HCT116 (cell line): Measurements from ENCODE around the gene STARD3. TPM values are rescaled to one million over a fixed set of nuclear protein-coding genes. Genes with fewer than 3 reads are reported as not detected.

Source experiments
- ATAC-seq: fragments of 200-7000 bp; cut with Tn5 transposase; 2 replicates; pipeline ENCODE4 v1.9.1; 2020; ENCODE audit warnings: mild to moderate bottlenecking, moderate library complexity
- BruUV-seq: library from RNA; stranded (reverse); fragments of 400-500 nt; replicated peaks from 2 replicates; lab custom pipeline; 2021; lab: Mats Ljungman, UMichigan
- CTCF ChIA-PET: fragments of 300-600 bp; sonication (Branson Sonifier 250); formaldehyde crosslinking; loops from one replicate; lab custom pipeline; 2021; ENCODE audit warnings: antibody characterized with exemption; lab: Charles Lee
- POLR2A ChIA-PET: fragments of 300-600, 350-600 bp; sonication (Branson Sonifier 250); formaldehyde crosslinking; loops from one replicate; lab custom pipeline; 2021; ENCODE audit warnings: antibody characterized with exemption; lab: Charles Lee
- RAD21 ChIA-PET, 2 experiments: fragments of 300-600 bp; sonication (Branson Sonifier 250); formaldehyde crosslinking; loops; one replicate each; lab custom pipeline; 2023; ENCODE audit warnings: low total read pairs in 2 of 2; ENCODE audit not compliant: uncharacterized antibody in 2 of 2, unreplicated experiment in 2 of 2, low non-redundant PET in 1 of 2; lab: Charles Lee
- DNase-seq: peaks from one replicate; pipeline ENCODE4 v3.0.0-alpha.2; 2010; ENCODE audit warnings: low read depth, low spot score
- H2AFZ ChIP-seq: fragments of 200-600 bp; shearing (Covaris generic), sonication (generic); 2 replicates; pipeline ENCODE4 v1.6.1; 2017; ENCODE audit warnings: low read depth, mixed run types, mixed read lengths, antibody characterized with exemption, low read length; ENCODE audit not compliant: poor library complexity, severe bottlenecking
- H3K27ac ChIP-seq: 2 replicates; pipeline ENCODE4 v1.5.1; 2012; ENCODE audit warnings: low read depth, low read length
- H3K27me3 ChIP-seq: fragments of 200-600 bp; sonication (generic); 2 replicates; pipeline ENCODE4 v1.6.1; 2016; ENCODE audit warnings: mixed run types, low read length, mixed read lengths; ENCODE audit not compliant: insufficient read depth
- H3K36me3 ChIP-seq, 2 experiments: fragments of 200-500 bp in 1 of 2; fragments of 200-600 bp in 1 of 2; sonication (Bioruptor generic) in 1 of 2; sonication (generic) in 1 of 2; 2 replicates each; pipeline versions ENCODE4 v1.5.1 to v1.6.1; 2014 to 2016; ENCODE audit warnings: low read length in 2 of 2, inconsistent platforms in 1 of 2, mixed read lengths in 1 of 2, mixed run types in 1 of 2; ENCODE audit not compliant: insufficient read depth in 2 of 2, control insufficient read depth in 1 of 2
- H3K4me1 ChIP-seq, 2 experiments: fragments of 200-600 bp in 1 of 2; sonication (generic) in 1 of 2; 2 replicates each; pipeline versions ENCODE4 v1.5.1 to v1.6.1; 2012 to 2017; ENCODE audit warnings: low read length in 2 of 2, inconsistent platforms in 1 of 2, mild to moderate bottlenecking in 1 of 2, mixed read lengths in 1 of 2, mixed run types in 1 of 2, moderate library complexity in 1 of 2; ENCODE audit not compliant: insufficient read depth in 2 of 2, control insufficient read depth in 1 of 2
- H3K4me2 ChIP-seq: fragments of 200-600 bp; sonication (generic); 2 replicates; pipeline ENCODE4 v1.6.1; 2017; ENCODE audit warnings: mixed run types, low read length, mixed read lengths
- H3K4me3 ChIP-seq, 2 experiments: fragments of 200-600 bp in 1 of 2; sonication (generic) in 1 of 2; replicated peaks in 1 of 2; 2 replicates each; pipeline ENCODE4 v1.5.1; 2011 to 2016; ENCODE audit warnings: low read length in 2 of 2, control low read depth in 1 of 2, low read depth in 1 of 2, mild to moderate bottlenecking in 1 of 2, mixed read lengths in 1 of 2, mixed run types in 1 of 2
- H3K79me2 ChIP-seq: fragments of 200-600 bp; sonication (generic); 2 replicates; pipeline ENCODE4 v1.6.1; 2017; ENCODE audit warnings: mild to moderate bottlenecking, mixed run types, low read length, moderate library complexity, mixed read lengths; ENCODE audit not compliant: insufficient read depth
- H3K9ac ChIP-seq: fragments of 200-600 bp; sonication (generic); 2 replicates; pipeline ENCODE4 v1.6.1; 2016; ENCODE audit warnings: low read length, mixed read lengths
- H3K9me2 ChIP-seq: fragments of 200-600 bp; sonication (generic), shearing (Covaris generic); 2 replicates; pipeline ENCODE4 v1.6.1; 2017; ENCODE audit warnings: mixed run types, mild to moderate bottlenecking, moderate library complexity; ENCODE audit not compliant: insufficient read depth
- H3K9me3 ChIP-seq, 2 experiments: fragments of 200-500 bp in 1 of 2; fragments of 200-600 bp in 1 of 2; sonication (Bioruptor generic) in 1 of 2; sonication (generic) in 1 of 2; 2 replicates each; pipeline ENCODE4 v1.6.1; 2014 to 2017; ENCODE audit warnings: low read length in 2 of 2, mixed read lengths in 2 of 2, inconsistent platforms in 1 of 2, low read depth in 1 of 2, mild to moderate bottlenecking in 1 of 2, mixed run types in 1 of 2, moderate library complexity in 1 of 2; ENCODE audit not compliant: control insufficient read depth in 1 of 2, insufficient read depth in 1 of 2
- H4K20me1 ChIP-seq: fragments of 200-600 bp; sonication (generic), shearing (Covaris generic); 2 replicates; pipeline ENCODE4 v1.6.1; 2017; ENCODE audit warnings: mixed run types, mild to moderate bottlenecking, moderate library complexity; ENCODE audit not compliant: insufficient read depth
- ATF3 ChIP-seq: IDR thresholded peaks from 2 replicates; pipeline ENCODE4 v1.6.1; 2012
- CBX3 ChIP-seq: IDR thresholded peaks from 2 replicates; pipeline ENCODE4 v1.6.1; 2012; ENCODE audit warnings: low read depth
- CEBPB ChIP-seq: IDR thresholded peaks from 2 replicates; pipeline ENCODE4 v1.6.1; 2012; ENCODE audit warnings: low read depth
- EGR1 ChIP-seq: IDR thresholded peaks from 2 replicates; pipeline ENCODE4 v1.6.1; 2012; ENCODE audit warnings: low read depth
- ELF1 ChIP-seq: IDR thresholded peaks from 2 replicates; pipeline ENCODE4 v1.6.1; 2012; ENCODE audit warnings: low read depth, borderline replicate concordance
- EZH2 ChIP-seq: fragments of 200-600 bp; sonication (generic); IDR thresholded peaks from 2 replicates; pipeline ENCODE4 v1.6.1; 2017; ENCODE audit warnings: antibody characterized with exemption, mixed run types
- EZH2phosphoT487 ChIP-seq: fragments of 200-600 bp; IDR thresholded peaks from 2 replicates; pipeline ENCODE4 v1.6.1; 2018; ENCODE audit warnings: antibody characterized with exemption, borderline replicate concordance
- FOSL1 ChIP-seq: IDR thresholded peaks from 2 replicates; pipeline ENCODE4 v1.6.1; 2012; ENCODE audit warnings: low read depth
- JUND ChIP-seq: IDR thresholded peaks from 2 replicates; pipeline ENCODE4 v1.6.1; 2012
- MAX ChIP-seq: IDR thresholded peaks from 2 replicates; pipeline ENCODE4 v1.6.1; 2012
- POLR2A ChIP-seq: IDR thresholded peaks from 2 replicates; pipeline ENCODE4 v1.7.0; 2011; ENCODE audit warnings: borderline replicate concordance; ENCODE audit not compliant: insufficient read depth, insufficient read length; ENCODE audit errors: extremely low read depth
- RAD21 ChIP-seq: IDR thresholded peaks from 2 replicates; pipeline ENCODE4 v1.6.1; 2012; ENCODE audit warnings: low read depth, mild to moderate bottlenecking
- SRF ChIP-seq: IDR thresholded peaks from 2 replicates; pipeline ENCODE4 v1.6.1; 2012; ENCODE audit warnings: low read depth
- TCF7L2 ChIP-seq: IDR thresholded peaks from 2 replicates; pipeline ENCODE4 v1.7.0; 2011; ENCODE audit warnings: borderline replicate concordance, inconsistent platforms; ENCODE audit not compliant: insufficient read depth, insufficient read length; ENCODE audit errors: extremely low read depth
- YY1 ChIP-seq: IDR thresholded peaks from 2 replicates; pipeline ENCODE4 v1.6.1; 2011; ENCODE audit warnings: low read length, low read depth, moderate library complexity, mild to moderate bottlenecking; ENCODE audit not compliant: insufficient replicate concordance; ENCODE audit errors: extremely low read depth
- ZFX ChIP-seq: fragments of 450-650 bp; IDR thresholded peaks from 2 replicates; pipeline ENCODE4 v1.6.1; 2017
- ZNF274 ChIP-seq: fragments of 200-500 bp; sonication (Bioruptor generic); IDR thresholded peaks from 2 replicates; pipeline ENCODE4 v1.6.1; 2014; ENCODE audit warnings: mild to moderate bottlenecking, low read depth, low read length, inconsistent platforms
- intact Hi-C: fragments of 100-400 bp; cut with micrococcal nuclease; formaldehyde crosslinking; loops from 2 replicates; pipeline ENCODE4 v1.10.0; 2022
- total RNA-seq: library from RNA; stranded (reverse); gene quantifications from one replicate; pipeline ENCODE4 v1.2.1, GENCODE V29; 2021; ENCODE audit not compliant: unreplicated experiment

The STARD3 gene
- total RNA-seq, 1 experiment from 2014 or later, result 73.9 TPM

- H3K27me3 ChIP-seq, result no peaks in the 10 kb centered on the region
Measured at GRCh38 chr17:39625198-39625785, 11.7 kb upstream of the STARD3 start.

GRCh38 chr17:39626171-39627046, 10.5 kb upstream of the STARD3 start, which contains the start of gene PPP1R1B:
Gene PPP1R1B (plus strand): TSS chr17:39626952. CDS start chr17:39627393, 441 bp downstream.
- ATAC-seq, result no peak
- no peak within 1 kb of the TSS for H3K4me3 ChIP-seq
- TF ChIP-seq ZFX, result no peak
- no peak for TF ChIP-seq CEBPB
- TF ChIP-seq MAX, result no peak
- no peak for TF ChIP-seq EZH2phosphoT487
- no peak for TF ChIP-seq ATF3
- no peak for TF ChIP-seq JUND
- TF ChIP-seq YY1, result no peak
- no peak for TF ChIP-seq ZNF274
- no peak for TF ChIP-seq ELF1
- TF ChIP-seq RAD21, result no peak
- TF ChIP-seq POLR2A, result no peak
- no peak for TF ChIP-seq EGR1
- no peak for TF ChIP-seq TCF7L2

More at GRCh38 chr17:39625198-39625785, 11.7 kb upstream of the STARD3 start:
- H3K4me1 ChIP-seq, result peaks cover 9 to 23% of the 10 kb centered on the region in 2 experiments; a peak in 3 of 4 replicates
- ChIA-PET RAD21 (no interaction called here), CTCF (interaction anchor here (0.6 to 8.4 kb wide), 3 partner anchors 6 to 28 kb away, joined by 3 to 157 read pairs (median 4); no protein-coding TSS in a partner anchor), POLR2A (no interaction called here)
- BruUV-seq, result no TSS peak
- no peak overlapping the region for H3K27ac ChIP-seq
- H4K20me1 ChIP-seq, result no peaks in the 10 kb centered on the region
- H3K79me2 ChIP-seq, result no peaks in the 10 kb centered on the region
- TF ChIP-seq RAD21 (no peak), CBX3 (no peak), FOSL1 (no peak), EZH2 (no peak), POLR2A (no peak), JUND (no peak), ZFX (no peak), EZH2phosphoT487 (no peak), ZNF274 (no peak), SRF (no peak)
- intact Hi-C loops, result no loop called here
- no peak overlapping the region for H2AFZ ChIP-seq
- no peaks in the 10 kb centered on the region for H3K9me3 ChIP-seq
- H3K4me2 ChIP-seq, result no peak overlapping the region
- H3K9ac ChIP-seq, result no peak overlapping the region
- ATAC-seq (no peak), DNase-seq (no peak)
- H3K36me3 ChIP-seq, result no peaks in the 10 kb centered on the region
- no peaks in the 10 kb centered on the region for H3K9me2 ChIP-seq
- H3K4me3 ChIP-seq, result no peak overlapping the region

More at GRCh38 chr17:39626171-39627046, 10.5 kb upstream of the STARD3 start, which contains the start of gene PPP1R1B:
- Histone ChIP-seq H2AFZ (no peak within 1 kb of the TSS), H3K27ac (no peak within 1 kb of the TSS), H3K9ac (no peak within 1 kb of the TSS), H3K4me2 (no peak within 1 kb of the TSS), H3K9me2 (no peaks in the 10 kb centered on the region), H3K36me3 (no peaks in the 10 kb centered on the region), H3K4me1 (peaks cover 16 to 33% of the 10 kb centered on the region in 2 experiments; a peak in 3 of 4 replicates), H3K27me3 (no peaks in the 10 kb centered on the region), H3K79me2 (no peaks in the 10 kb centered on the region), H3K9me3 (no peaks in the 10 kb centered on the region), H4K20me1 (no peaks in the 10 kb centered on the region)
- BruUV-seq, result no TSS peak
- POLR2A ChIA-PET, result no interaction called here
- RAD21 ChIA-PET, result no interaction called here
- no peak for DNase-seq
- CTCF ChIA-PET, result interaction anchor here (1.2 to 8.4 kb wide), 2 partner anchors 5 to 27 kb away, joined by 3 to 157 read pairs; no protein-coding TSS in a partner anchor
- intact Hi-C loops, result no loop called here
